Subcutaneous abdominal adipose tissue (tissue), 5 donors: ENCODE results near the gene OMP.
"Not testable (repeated sequence)": the region's sequence is repeated elsewhere in the genome, so short reads cannot be mapped to it uniquely, and the experiment has no call there.

Source experiments
- H3K27ac ChIP-seq: one replicate; pipeline ENCODE4 v1.7.0; 2013; ENCODE audit warnings: low read depth, mild to moderate bottlenecking, inconsistent platforms, low read length, moderate library complexity
- H3K27me3 ChIP-seq, 5 donors: one replicate each; pipeline ENCODE4 v1.7.0; 2013; ENCODE audit warnings: low read length in 5 of 5, inconsistent platforms in 1 of 5; ENCODE audit not compliant: control insufficient read depth in 5 of 5, insufficient read depth in 4 of 5
- H3K36me3 ChIP-seq, 5 donors: one replicate each; pipeline ENCODE4 v1.7.0; 2013; ENCODE audit warnings: low read length in 5 of 5; ENCODE audit not compliant: control insufficient read depth in 5 of 5, insufficient read depth in 5 of 5
- H3K4me1 ChIP-seq, 5 donors: one replicate each; pipeline ENCODE4 v1.7.0; 2013; ENCODE audit warnings: low read length in 5 of 5, mild to moderate bottlenecking in 3 of 5, moderate library complexity in 1 of 5; ENCODE audit not compliant: control insufficient read depth in 5 of 5, insufficient read depth in 5 of 5
- H3K4me3 ChIP-seq, 5 donors: one replicate each; pipeline ENCODE4 v1.7.0; 2013; ENCODE audit warnings: low read length in 5 of 5, low read depth in 1 of 5
- H3K9ac ChIP-seq, 5 donors: one replicate each; pipeline ENCODE4 v1.7.0; 2013; ENCODE audit warnings: low read length in 5 of 5, mild to moderate bottlenecking in 4 of 5, moderate library complexity in 3 of 5
- H3K9me3 ChIP-seq, 5 donors: one replicate each; pipeline ENCODE4 v1.7.0; 2013; ENCODE audit warnings: low read length in 5 of 5; ENCODE audit not compliant: control insufficient read depth in 5 of 5
- donor health status: healthy.
- donor health status: healthy.
- donor health status: healthy.
- donor health status: healthy.
- donor health status: healthy.

Gene OMP

GRCh38 chr11:77093056-77093891, 9.4 kb upstream of the OMP start:
- H3K27ac ChIP-seq = no peak overlapping the region
- no peak overlapping the region for H3K4me3 ChIP-seq
- no peaks in the 10 kb centered on the region for H3K9me3 ChIP-seq
- H3K4me1 ChIP-seq = no peaks in the 10 kb centered on the region
- H3K9ac ChIP-seq = no peak overlapping the region
- no peaks in the 10 kb centered on the region for H3K27me3 ChIP-seq
- H3K36me3 ChIP-seq = peaks cover 0 to 6% (median 0%) of the 10 kb centered on the region in 5 donors

- no peaks in the 10 kb centered on the region for H3K4me1 ChIP-seq
- H3K9ac ChIP-seq = no peak overlapping the region
- H3K27ac ChIP-seq = no peak overlapping the region
- H3K27me3 ChIP-seq = no peaks in the 10 kb centered on the region
- H3K4me3 ChIP-seq = no peak overlapping the region
- no peaks in the 10 kb centered on the region for H3K9me3 ChIP-seq
- peaks cover 0 to 6% (median 0%) of the 10 kb centered on the region in 5 donors for H3K36me3 ChIP-seq
Observed at GRCh38 chr11:77093987-77094840, 8.4 kb upstream of the OMP start.

GRCh38 chr11:77094841-77095365, 7.7 kb upstream of the OMP start:
- Histone ChIP-seq H3K9ac (no peak overlapping the region), H3K27ac (no peak overlapping the region), H3K36me3 (peaks cover 0 to 6% (median 0%) of the 10 kb centered on the region in 5 donors), H3K27me3 (no peaks in the 10 kb centered on the region), H3K4me1 (no peaks in the 10 kb centered on the region), H3K4me3 (no peak overlapping the region), H3K9me3 (no peaks in the 10 kb centered on the region)

- Histone ChIP-seq H3K36me3 (peaks cover 0 to 6% (median 0%) of the 10 kb centered on the region in 5 donors), H3K4me1 (no peaks in the 10 kb centered on the region), H3K9ac (peak overlapping the region in 1 of 5 donors; percentile 38), H3K9me3 (no peaks in the 10 kb centered on the region), H3K27ac (no peak overlapping the region), H3K27me3 (no peaks in the 10 kb centered on the region), H3K4me3 (no peak overlapping the region)
Observed at GRCh38 chr11:77095551-77096490, 6.8 kb upstream of the OMP start.

- Histone ChIP-seq H3K27me3 (no peaks in the 10 kb centered on the region), H3K36me3 (peaks cover 0 to 6% (median 0%) of the 10 kb centered on the region in 5 donors), H3K9me3 (no peaks in the 10 kb centered on the region), H3K9ac (no peak overlapping the region), H3K4me3 (no peak overlapping the region), H3K4me1 (no peaks in the 10 kb centered on the region), H3K27ac (no peak overlapping the region)
Observed at GRCh38 chr11:77096591-77097019, 6.0 kb upstream of the OMP start.

- H3K36me3 ChIP-seq = not testable (repeated sequence)
Observed at GRCh38 chr11:77097180-77097579, 5.5 kb upstream of the OMP start.

GRCh38 chr11:77100166-77101042, 2.2 kb upstream of the OMP start:
- Histone ChIP-seq H3K4me3 (no peak overlapping the region), H3K4me1 (no peaks in the 10 kb centered on the region), H3K27me3 (no peaks in the 10 kb centered on the region), H3K9ac (no peak overlapping the region), H3K36me3 (peaks cover 0 to 10% (median 0%) of the 10 kb centered on the region in 5 donors), H3K9me3 (no peaks in the 10 kb centered on the region), H3K27ac (no peak overlapping the region)

More at GRCh38 chr11:77097180-77097579, 5.5 kb upstream of the OMP start:
- not testable (repeated sequence) for H3K9me3 ChIP-seq, H3K9ac ChIP-seq, H3K27me3 ChIP-seq, H3K27ac ChIP-seq, H3K4me1 ChIP-seq, H3K4me3 ChIP-seq

GRCh38 chr11:77101043-77101537, 1.6 kb upstream of the OMP start:
- peaks cover 0 to 10% (median 0%) of the 10 kb centered on the region in 5 donors for H3K36me3 ChIP-seq
- no peaks in the 10 kb centered on the region for H3K4me1 ChIP-seq
- no peaks in the 10 kb centered on the region for H3K9me3 ChIP-seq
- H3K4me3 ChIP-seq = no peak overlapping the region
- H3K27me3 ChIP-seq = no peaks in the 10 kb centered on the region
- no peak overlapping the region for H3K9ac ChIP-seq
- no peak overlapping the region for H3K27ac ChIP-seq
